Measurements from ENCODE around the gene SAMD13. TPM values are rescaled to one million over a fixed set of nuclear protein-coding genes. Genes with fewer than 3 reads are reported as not detected.

The SAMD13 gene
- total RNA-seq, 1 experiment from 2014 or later: 1.7 TPM

GRCh38 chr1:84370266-84370665 lies 68.8 kb downstream of the SAMD13 start:
- CTCF ChIA-PET: interaction anchor here (0.5 kb wide), 1 partner anchor 43 kb away, joined by 6 read pairs; no protein-coding TSS in a partner anchor

GRCh38 chr1:84370831-84371394 lies 69.4 kb downstream of the SAMD13 start:
- Mint-ChIP-seq H3K36me3 (ENCODE audit: insufficient read depth, unreplicated experiment) (peaks cover 5% of the 10 kb centered on the region), H3K27ac (ENCODE audit: unreplicated experiment) (no peak overlapping the region), H3K4me1 (ENCODE audit: low read depth, unreplicated experiment) (peaks cover 5% of the 10 kb centered on the region), H3K9me3 (ENCODE audit: low read depth, unreplicated experiment) (peaks cover 9% of the 10 kb centered on the region), H3K27me3 (ENCODE audit: unreplicated experiment) (no peaks in the 10 kb centered on the region), H3K4me3 (ENCODE audit: low read depth, unreplicated experiment) (no peak overlapping the region)
- CTCF ChIA-PET: interaction anchor here (0.5 kb wide), 1 partner anchor 42 kb away, joined by 6 read pairs; no protein-coding TSS in a partner anchor
- DNase-seq: no peak
- no TSS peak for BruUV-seq (replicated peaks)
- intact Hi-C loops (cut with micrococcal nuclease; ENCODE audit: unreplicated experiment): no loop called here
- TF ChIP-seq CTCF (IDR thresholded peaks at IDR 0.05; ENCODE audit: unreplicated experiment): no peak

More at GRCh38 chr1:84370266-84370665, 68.8 kb downstream of the SAMD13 start:
- H3K27ac Mint-ChIP-seq (ENCODE audit: unreplicated experiment): no peak overlapping the region
- no peak for TF ChIP-seq CTCF (IDR thresholded peaks at IDR 0.05; ENCODE audit: unreplicated experiment)
- peaks cover 9% of the 10 kb centered on the region for H3K9me3 Mint-ChIP-seq (ENCODE audit: low read depth, unreplicated experiment)
- no peaks in the 10 kb centered on the region for H3K27me3 Mint-ChIP-seq (ENCODE audit: unreplicated experiment)
- BruUV-seq (replicated peaks): no TSS peak
- H3K36me3 Mint-ChIP-seq (ENCODE audit: insufficient read depth, unreplicated experiment): peaks cover 11% of the 10 kb centered on the region
- peaks cover 11% of the 10 kb centered on the region for H3K4me1 Mint-ChIP-seq (ENCODE audit: low read depth, unreplicated experiment)
- H3K4me3 Mint-ChIP-seq (ENCODE audit: low read depth, unreplicated experiment): no peak overlapping the region
- intact Hi-C loops (cut with micrococcal nuclease; ENCODE audit: unreplicated experiment): no loop called here
- no peak for DNase-seq

DNA sequence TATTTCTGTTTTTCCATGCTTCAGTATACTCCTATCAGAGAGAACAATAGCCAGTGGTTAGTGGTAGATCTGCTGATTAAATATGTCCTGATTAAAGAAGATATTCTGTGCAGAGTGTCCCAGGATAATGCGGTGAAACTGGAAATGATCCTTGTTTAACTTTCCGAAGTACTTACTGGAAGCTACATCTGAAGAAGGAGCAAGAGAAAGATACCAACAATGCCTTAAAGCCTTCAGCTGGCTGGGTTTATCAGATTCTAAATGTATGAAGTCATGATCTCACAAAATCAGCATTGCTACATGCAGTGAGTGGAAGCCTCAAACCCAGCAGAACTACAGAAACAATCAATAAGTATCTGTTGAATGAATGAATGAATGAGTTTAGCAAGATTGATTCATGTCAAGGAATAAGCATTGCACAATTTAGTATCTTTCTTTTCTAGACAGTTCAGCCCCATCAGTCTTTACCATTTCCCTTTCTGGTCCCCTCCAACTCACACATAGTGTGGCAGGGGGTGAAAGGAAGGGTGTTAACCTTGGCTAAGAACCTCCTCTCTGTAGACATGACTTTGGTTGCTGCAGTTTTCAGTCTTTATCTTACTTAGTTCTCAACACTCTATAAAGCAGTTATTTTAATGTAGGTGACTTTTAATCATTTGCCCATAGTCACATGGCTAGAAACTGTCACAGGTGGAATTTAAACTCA lies 72.1 kb downstream of the SAMD13 start:
- intact Hi-C loops (cut with micrococcal nuclease; ENCODE audit: unreplicated experiment): no loop called here
- Mint-ChIP-seq H3K36me3 (ENCODE audit: insufficient read depth, unreplicated experiment) (no peaks in the 10 kb centered on the region), H3K27me3 (ENCODE audit: unreplicated experiment) (no peaks in the 10 kb centered on the region), H3K4me1 (ENCODE audit: low read depth, unreplicated experiment) (no peaks in the 10 kb centered on the region), H3K27ac (ENCODE audit: unreplicated experiment) (no peak overlapping the region), H3K9me3 (ENCODE audit: low read depth, unreplicated experiment) (peaks cover 5% of the 10 kb centered on the region), H3K4me3 (ENCODE audit: low read depth, unreplicated experiment) (no peak overlapping the region)
- BruUV-seq (replicated peaks): no TSS peak
- TF ChIP-seq CTCF (IDR thresholded peaks at IDR 0.05; ENCODE audit: unreplicated experiment): no peak
- CTCF ChIA-PET: no interaction called here
- DNase-seq: no peak

- Mint-ChIP-seq H3K36me3 (ENCODE audit: insufficient read depth, unreplicated experiment) (no peaks in the 10 kb centered on the region), H3K4me1 (ENCODE audit: low read depth, unreplicated experiment) (no peaks in the 10 kb centered on the region), H3K9me3 (ENCODE audit: low read depth, unreplicated experiment) (no peaks in the 10 kb centered on the region), H3K27ac (ENCODE audit: unreplicated experiment) (no peak overlapping the region), H3K27me3 (ENCODE audit: unreplicated experiment) (no peaks in the 10 kb centered on the region), H3K4me3 (ENCODE audit: low read depth, unreplicated experiment) (no peak overlapping the region)
- BruUV-seq (replicated peaks): no TSS peak
- CTCF ChIA-PET: interaction anchor here (0.7 kb wide), 1 partner anchor 128 kb away, joined by 3 read pairs; no protein-coding TSS in a partner anchor
- intact Hi-C loops (cut with micrococcal nuclease; ENCODE audit: unreplicated experiment): no loop called here
- no peak for DNase-seq
- TF ChIP-seq CTCF (IDR thresholded peaks at IDR 0.05; ENCODE audit: unreplicated experiment): no peak
Measured at GRCh38 chr1:84374991-84375696, 73.6 kb downstream of the SAMD13 start.
